T-helper 1 cell treated with Interleukin-12 subunit alpha and Interleukin-12 subunit beta and Interleukin-4 antibody, amounts not matched to agents 30 μg/mL and 1 μg/mL, for 36 hours (primary cell): ENCODE results near the gene GUCY2D.
"Not testable (repeated sequence)": the region's sequence is repeated elsewhere in the genome, so short reads cannot be mapped to it uniquely, and the experiment has no call there.

Source experiments
- H3K27ac Mint-ChIP-seq: one replicate; pipeline ENCODE4 v1.8.0; 2021; ENCODE audit warnings: mild to moderate bottlenecking, mixed read lengths
- H3K27me3 Mint-ChIP-seq: one replicate; pipeline ENCODE4 v1.8.0; 2021; ENCODE audit warnings: low read depth, mixed read lengths
- H3K36me3 Mint-ChIP-seq: one replicate; pipeline ENCODE4 v1.8.0; 2021; ENCODE audit warnings: low read depth, mixed read lengths
- H3K4me1 Mint-ChIP-seq: one replicate; pipeline ENCODE4 v1.8.0; 2021; ENCODE audit warnings: low read depth, mixed read lengths
- H3K4me3 Mint-ChIP-seq: one replicate; pipeline ENCODE4 v1.8.0; 2021; ENCODE audit warnings: mild to moderate bottlenecking, moderate library complexity, mixed read lengths
- H3K9me3 Mint-ChIP-seq: one replicate; pipeline ENCODE4 v1.8.0; 2021; ENCODE audit warnings: mixed read lengths

The GUCY2D gene

GRCh38 chr17:8001976-8002720, at the start of gene GUCY2D:
TSS of gene GUCY2D (plus strand) at chr17:8002615. CDS start at chr17:8003048, 433 bp downstream.
- peaks cover 8% of the 10 kb centered on the region for H3K4me1 Mint-ChIP-seq
- no peaks in the 10 kb centered on the region for H3K9me3 Mint-ChIP-seq
- peaks cover 63% of the 10 kb centered on the region for H3K27me3 Mint-ChIP-seq
- H3K36me3 Mint-ChIP-seq, result no peaks in the 10 kb centered on the region
- H3K4me3 Mint-ChIP-seq, result peak within 1 kb of the TSS; percentile 41
- H3K27ac Mint-ChIP-seq, result no peak within 1 kb of the TSS

DNA sequence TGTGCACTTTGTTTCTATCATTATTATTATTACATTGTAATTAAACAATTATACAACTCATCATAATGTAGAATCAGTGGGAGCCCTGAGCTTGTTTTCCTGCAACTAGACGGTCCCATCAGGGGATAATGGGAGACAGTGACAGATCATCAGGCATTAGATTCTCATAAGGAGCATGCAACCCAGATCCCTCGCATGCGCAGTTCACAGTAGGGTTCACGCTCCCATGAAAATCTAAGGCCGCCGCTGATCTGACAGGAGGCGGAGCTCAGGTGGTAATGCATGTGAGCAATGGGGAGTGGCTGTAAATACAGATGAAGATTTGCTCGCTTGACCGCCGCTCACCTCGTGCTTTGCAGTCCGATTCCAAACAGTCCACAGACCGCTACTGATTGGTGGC, 49.1 kb upstream of the GUCY2D start:
- not testable (repeated sequence) for H3K27me3 Mint-ChIP-seq, H3K9me3 Mint-ChIP-seq, H3K4me3 Mint-ChIP-seq
- Mint-ChIP-seq H3K36me3 (peaks cover 13% of the 10 kb centered on the region), H3K27ac (peak overlapping the region; percentile 50), H3K4me1 (peaks cover 18% of the 10 kb centered on the region)

- H3K4me3 Mint-ChIP-seq, result no peak overlapping the region
- H3K27ac Mint-ChIP-seq, result no peak overlapping the region
- no peaks in the 10 kb centered on the region for H3K9me3 Mint-ChIP-seq
- H3K4me1 Mint-ChIP-seq, result peaks cover 15% of the 10 kb centered on the region
- no peaks in the 10 kb centered on the region for H3K36me3 Mint-ChIP-seq
- peaks cover 6% of the 10 kb centered on the region for H3K27me3 Mint-ChIP-seq
Observed at GRCh38 chr17:7955414-7956227, 46.8 kb upstream of the GUCY2D start.

DNA sequence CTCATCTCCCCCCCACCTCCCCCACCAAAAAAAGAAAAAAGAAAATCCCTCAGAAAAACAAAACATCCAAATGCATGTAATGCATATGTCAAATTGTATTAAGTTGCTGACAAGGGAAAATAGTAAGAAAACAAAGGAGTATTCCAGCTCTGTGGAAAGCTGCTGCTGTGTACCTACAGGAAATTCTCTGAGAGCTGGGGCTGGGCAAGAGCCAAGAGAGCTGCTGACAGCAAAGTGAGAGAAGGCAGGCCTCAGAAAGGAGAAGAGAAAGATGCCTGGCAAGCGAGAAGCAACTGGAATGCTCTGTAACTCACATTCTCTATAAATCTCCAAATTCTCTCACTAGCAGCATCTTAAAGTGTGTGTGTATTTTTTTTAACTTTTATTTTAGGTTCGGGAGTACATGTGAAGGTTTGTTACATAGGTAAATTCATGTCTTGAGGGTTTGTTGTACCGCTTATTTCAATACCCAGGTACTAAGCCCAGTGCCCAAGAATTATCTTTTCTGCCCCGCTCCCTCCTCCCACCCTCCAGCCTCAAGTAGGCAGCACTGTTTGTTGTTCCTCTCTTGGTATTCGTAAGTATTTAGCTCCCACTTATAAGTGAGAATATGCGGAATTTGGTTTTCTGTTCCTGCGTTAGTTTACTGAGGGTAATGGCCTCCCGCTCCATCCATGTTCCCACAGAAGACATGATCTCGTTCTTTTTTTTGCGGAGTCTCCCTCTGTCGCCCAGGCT, 46.0 kb upstream of the GUCY2D start:
- H3K27me3 Mint-ChIP-seq, result peaks cover 6% of the 10 kb centered on the region
- H3K27ac Mint-ChIP-seq, result no peak overlapping the region
- H3K36me3 Mint-ChIP-seq, result no peaks in the 10 kb centered on the region
- H3K4me3 Mint-ChIP-seq, result no peak overlapping the region
- H3K9me3 Mint-ChIP-seq, result no peaks in the 10 kb centered on the region
- H3K4me1 Mint-ChIP-seq, result peaks cover 12% of the 10 kb centered on the region

- Mint-ChIP-seq H3K4me3 (no peak overlapping the region), H3K4me1 (peaks cover 2% of the 10 kb centered on the region), H3K27me3 (peaks cover 11% of the 10 kb centered on the region), H3K27ac (no peak overlapping the region), H3K36me3 (no peaks in the 10 kb centered on the region), H3K9me3 (no peaks in the 10 kb centered on the region)
Observed at GRCh38 chr17:7959503-7960253, 42.7 kb upstream of the GUCY2D start.

DNA sequence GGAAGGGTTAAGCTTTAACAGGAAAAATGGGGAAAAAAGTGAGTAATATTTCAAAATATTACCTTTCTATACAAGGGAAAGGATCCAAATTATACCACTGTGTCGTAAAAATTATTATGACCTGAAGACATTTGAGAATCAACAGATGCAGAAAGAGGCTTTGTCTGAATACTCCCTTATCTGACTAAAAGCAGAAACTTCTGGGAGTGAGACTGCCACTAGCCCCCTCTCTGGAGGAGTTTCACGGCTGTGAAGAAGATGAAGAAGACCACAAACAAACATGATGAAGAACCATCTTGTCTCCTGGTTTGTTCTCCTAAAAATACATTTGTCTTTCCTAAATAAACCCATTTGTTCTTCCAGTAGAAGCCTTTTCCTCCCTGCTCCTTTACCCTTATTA, 41.0 kb upstream of the GUCY2D start:
- Mint-ChIP-seq H3K4me1 (peaks cover 2% of the 10 kb centered on the region), H3K36me3 (no peaks in the 10 kb centered on the region), H3K27me3 (peaks cover 11% of the 10 kb centered on the region), H3K4me3 (no peak overlapping the region), H3K27ac (no peak overlapping the region), H3K9me3 (no peaks in the 10 kb centered on the region)

DNA sequence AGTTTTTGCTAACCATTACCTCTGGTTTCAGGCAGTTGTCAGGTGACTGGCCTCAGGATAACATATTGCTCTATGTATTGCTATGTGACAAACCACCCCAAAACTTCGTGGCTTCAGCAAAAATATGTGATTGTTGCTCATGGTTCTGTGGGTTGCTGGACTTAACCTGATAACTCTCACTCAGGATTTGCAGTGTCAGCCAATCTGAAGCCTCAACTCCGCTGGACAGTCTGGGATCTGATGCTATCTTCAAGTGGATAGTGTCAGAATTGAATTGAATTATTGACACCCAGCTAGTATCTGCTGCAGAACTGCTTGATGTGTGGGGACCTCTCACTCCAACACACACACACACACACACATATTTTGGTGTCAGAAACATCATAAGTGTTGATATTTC, 34.7 kb upstream of the GUCY2D start:
- no peaks in the 10 kb centered on the region for H3K9me3 Mint-ChIP-seq
- H3K27ac Mint-ChIP-seq, result no peak overlapping the region
- H3K4me1 Mint-ChIP-seq, result no peaks in the 10 kb centered on the region
- H3K27me3 Mint-ChIP-seq, result no peaks in the 10 kb centered on the region
- H3K4me3 Mint-ChIP-seq, result no peak overlapping the region
- no peaks in the 10 kb centered on the region for H3K36me3 Mint-ChIP-seq

GRCh38 chr17:7969433-7969832, 33.0 kb upstream of the GUCY2D start:
- H3K27me3 Mint-ChIP-seq, result no peaks in the 10 kb centered on the region
- H3K9me3 Mint-ChIP-seq, result peaks cover 4% of the 10 kb centered on the region
- H3K27ac Mint-ChIP-seq, result no peak overlapping the region
- H3K36me3 Mint-ChIP-seq, result peaks cover 2% of the 10 kb centered on the region
- H3K4me1 Mint-ChIP-seq, result no peaks in the 10 kb centered on the region
- H3K4me3 Mint-ChIP-seq, result no peak overlapping the region

GRCh38 chr17:7971651-7972050, 30.8 kb upstream of the GUCY2D start:
- no peak overlapping the region for H3K4me3 Mint-ChIP-seq
- no peak overlapping the region for H3K27ac Mint-ChIP-seq
- H3K4me1 Mint-ChIP-seq, result no peaks in the 10 kb centered on the region
- H3K36me3 Mint-ChIP-seq, result peaks cover 11% of the 10 kb centered on the region
- peaks cover 4% of the 10 kb centered on the region for H3K27me3 Mint-ChIP-seq
- peaks cover 17% of the 10 kb centered on the region for H3K9me3 Mint-ChIP-seq

DNA sequence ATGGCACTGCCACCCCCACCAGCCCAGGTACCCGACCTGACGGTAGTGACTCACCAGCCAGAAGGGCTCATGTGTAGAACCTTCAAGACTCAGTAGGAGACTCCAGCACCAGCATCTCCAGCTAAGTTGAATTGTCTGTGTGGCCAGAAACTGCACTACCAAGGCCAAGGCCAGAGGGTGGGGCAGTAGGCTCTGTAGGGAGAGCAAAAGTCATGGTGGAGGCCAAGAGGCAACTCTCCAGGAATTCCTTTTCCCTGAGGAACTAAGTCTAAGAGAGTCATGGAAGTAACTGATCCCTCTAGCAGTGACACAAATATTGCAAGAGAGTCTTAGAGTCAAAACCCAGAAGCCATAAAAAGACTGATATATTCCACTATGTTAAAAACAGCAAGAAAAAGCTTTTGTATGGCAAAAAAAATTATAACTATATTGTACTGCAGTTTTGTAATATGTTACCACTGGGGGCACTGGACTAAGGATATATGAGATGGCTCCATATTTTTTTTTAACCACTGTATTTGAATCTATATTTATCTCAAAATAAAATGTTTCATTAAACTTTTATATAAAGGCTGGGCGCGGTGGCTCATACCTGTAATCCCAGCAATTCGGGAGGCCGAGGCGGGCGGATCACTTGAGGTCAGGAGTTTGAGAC, 30.2 kb upstream of the GUCY2D start:
- peaks cover 14% of the 10 kb centered on the region for H3K36me3 Mint-ChIP-seq
- peaks cover 22% of the 10 kb centered on the region for H3K9me3 Mint-ChIP-seq
- H3K4me3 Mint-ChIP-seq, result no peak overlapping the region
- no peak overlapping the region for H3K27ac Mint-ChIP-seq
- peaks cover 10% of the 10 kb centered on the region for H3K27me3 Mint-ChIP-seq
- H3K4me1 Mint-ChIP-seq, result no peaks in the 10 kb centered on the region

DNA sequence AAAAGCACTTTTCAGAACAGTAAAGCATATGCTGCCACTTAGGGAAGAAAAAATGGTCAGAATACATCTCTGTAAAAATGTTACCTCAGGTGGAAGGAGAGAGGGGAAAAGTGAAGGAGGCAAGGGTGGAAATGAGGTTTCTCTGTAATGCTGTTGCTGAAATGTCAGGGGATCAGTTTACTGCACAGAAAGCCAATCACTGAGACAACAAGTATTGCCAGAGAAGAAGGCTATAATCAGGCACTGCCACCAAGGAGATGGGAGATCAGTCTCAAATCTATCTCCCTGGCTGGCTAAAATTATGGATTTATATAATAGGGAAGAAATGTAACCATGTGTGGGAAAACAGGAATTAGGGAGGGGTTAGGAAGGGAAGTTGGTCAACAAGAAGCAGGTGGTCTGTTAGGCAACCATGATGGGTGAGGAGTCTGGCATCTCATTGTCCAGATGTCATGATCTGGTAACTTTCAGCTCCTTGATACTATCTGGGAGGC, 27.7 kb upstream of the GUCY2D start:
- no peak overlapping the region for H3K4me3 Mint-ChIP-seq
- H3K36me3 Mint-ChIP-seq, result peaks cover 16% of the 10 kb centered on the region
- H3K27ac Mint-ChIP-seq, result no peak overlapping the region
- peaks cover 22% of the 10 kb centered on the region for H3K9me3 Mint-ChIP-seq
- H3K27me3 Mint-ChIP-seq, result peaks cover 11% of the 10 kb centered on the region
- H3K4me1 Mint-ChIP-seq, result no peaks in the 10 kb centered on the region

GRCh38 chr17:7977039-7977438, 25.4 kb upstream of the GUCY2D start:
- Mint-ChIP-seq H3K4me1 (no peaks in the 10 kb centered on the region), H3K27me3 (peaks cover 15% of the 10 kb centered on the region), H3K9me3 (peaks cover 22% of the 10 kb centered on the region), H3K4me3 (no peak overlapping the region), H3K27ac (no peak overlapping the region), H3K36me3 (peaks cover 16% of the 10 kb centered on the region)

DNA sequence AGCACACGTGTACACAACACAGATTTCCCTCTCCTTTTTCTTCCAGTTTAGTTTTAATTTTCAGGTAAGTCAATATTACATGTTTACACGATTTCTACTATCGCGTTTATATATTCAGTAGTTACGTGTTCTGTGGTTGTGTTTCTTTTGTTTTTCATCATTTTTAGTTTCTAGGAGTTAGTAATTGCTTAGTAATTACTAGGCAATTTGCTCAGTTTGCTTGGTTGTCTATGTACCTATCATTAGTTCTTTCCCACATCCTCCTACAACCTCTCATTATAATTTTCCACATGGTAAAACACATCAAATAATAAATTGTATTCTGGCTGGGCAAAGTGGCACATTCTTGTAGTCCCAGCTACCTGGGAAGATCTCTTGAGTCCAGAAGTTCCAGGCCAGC, 24.6 kb upstream of the GUCY2D start:
- Mint-ChIP-seq H3K4me1 (no peaks in the 10 kb centered on the region), H3K27me3 (peaks cover 22% of the 10 kb centered on the region), H3K4me3 (no peak overlapping the region), H3K9me3 (peaks cover 22% of the 10 kb centered on the region), H3K27ac (no peak overlapping the region), H3K36me3 (peaks cover 16% of the 10 kb centered on the region)
